GM12873 (cell line): ENCODE measurements around the gene SRD5A3.

Experiments used
- TF ChIP-seq, protein P1 (sequence below): IDR thresholded peaks from 2 replicates; pipeline ENCODE4 v1.5.1; 2012; ENCODE audit warnings: low read depth, mild to moderate bottlenecking, moderate library complexity, low read length, control low read depth; ENCODE audit not compliant: insufficient read depth; ENCODE audit errors: missing control alignments

The SRD5A3 gene

DNA sequence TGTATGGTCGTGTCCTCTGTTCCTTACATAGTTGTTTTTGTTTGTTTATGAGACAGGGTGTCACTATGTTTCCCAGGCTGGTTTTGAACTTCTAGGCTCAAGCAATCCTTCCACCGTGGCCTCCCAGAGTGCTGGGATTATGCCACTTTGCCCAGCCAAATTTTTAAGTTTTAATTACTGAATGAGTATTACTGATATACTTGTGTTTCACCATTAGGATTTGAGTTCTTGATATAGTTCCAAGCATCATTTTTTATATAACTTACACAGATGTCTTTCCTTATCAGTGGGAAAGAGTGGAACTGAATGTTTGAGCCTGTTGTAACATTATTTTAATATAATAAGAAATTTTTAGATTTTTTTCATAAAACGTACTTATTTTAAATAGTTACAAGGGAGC, 70.1 kb downstream of the SRD5A3 start:
- TF ChIP-seq, protein P1, sequence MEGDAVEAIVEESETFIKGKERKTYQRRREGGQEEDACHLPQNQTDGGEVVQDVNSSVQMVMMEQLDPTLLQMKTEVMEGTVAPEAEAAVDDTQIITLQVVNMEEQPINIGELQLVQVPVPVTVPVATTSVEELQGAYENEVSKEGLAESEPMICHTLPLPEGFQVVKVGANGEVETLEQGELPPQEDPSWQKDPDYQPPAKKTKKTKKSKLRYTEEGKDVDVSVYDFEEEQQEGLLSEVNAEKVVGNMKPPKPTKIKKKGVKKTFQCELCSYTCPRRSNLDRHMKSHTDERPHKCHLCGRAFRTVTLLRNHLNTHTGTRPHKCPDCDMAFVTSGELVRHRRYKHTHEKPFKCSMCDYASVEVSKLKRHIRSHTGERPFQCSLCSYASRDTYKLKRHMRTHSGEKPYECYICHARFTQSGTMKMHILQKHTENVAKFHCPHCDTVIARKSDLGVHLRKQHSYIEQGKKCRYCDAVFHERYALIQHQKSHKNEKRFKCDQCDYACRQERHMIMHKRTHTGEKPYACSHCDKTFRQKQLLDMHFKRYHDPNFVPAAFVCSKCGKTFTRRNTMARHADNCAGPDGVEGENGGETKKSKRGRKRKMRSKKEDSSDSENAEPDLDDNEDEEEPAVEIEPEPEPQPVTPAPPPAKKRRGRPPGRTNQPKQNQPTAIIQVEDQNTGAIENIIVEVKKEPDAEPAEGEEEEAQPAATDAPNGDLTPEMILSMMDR, result no peak
